Activated CD8-positive, alpha-beta T cell treated with anti-CD3 and anti-CD28 coated beads, Interleukin-2, amount 10 ng/mL, durations not matched to agents 7 days and 5 days (primary cell): ENCODE measurements around the gene TGFB1. TPM values are rescaled to one million over a fixed set of nuclear protein-coding genes. Genes with fewer than 3 reads are reported as not detected.

Experiments
- ATAC-seq: fragments of 150-1000 bp; cut with Tn5 transposase; one replicate; pipeline ENCODE4 v1.10.0; 2021; ENCODE audit warnings: moderate library complexity
- CTCF ChIA-PET: fragments of 350-600 bp; sonication (Branson Sonifier 250); formaldehyde crosslinking; loops from one replicate; lab custom pipeline; 2021; ENCODE audit warnings: antibody characterized with exemption; lab: Charles Lee
- POLR2A ChIA-PET: fragments of 350-600 bp; sonication (Branson Sonifier 250); formaldehyde crosslinking; loops from one replicate; lab custom pipeline; 2021; ENCODE audit warnings: antibody characterized with exemption; lab: Charles Lee
- DNase-seq: peaks from one replicate; pipeline ENCODE4 v3.0.0-alpha.2; 2020
- H3K27ac Mint-ChIP-seq: one replicate; pipeline ENCODE4 v1.8.0; 2021; ENCODE audit warnings: mild to moderate bottlenecking, mixed read lengths
- H3K27me3 Mint-ChIP-seq: one replicate; pipeline ENCODE4 v1.8.0; 2021; ENCODE audit warnings: low read depth, mixed read lengths
- H3K36me3 Mint-ChIP-seq: one replicate; pipeline ENCODE4 v1.8.0; 2021; ENCODE audit warnings: low read depth, mixed read lengths
- H3K4me1 Mint-ChIP-seq: one replicate; pipeline ENCODE4 v1.8.0; 2021; ENCODE audit warnings: low read depth, mixed read lengths
- H3K4me3 Mint-ChIP-seq: one replicate; pipeline ENCODE4 v1.8.0; 2021; ENCODE audit warnings: mild to moderate bottlenecking, mixed read lengths
- H3K9me3 Mint-ChIP-seq: one replicate; pipeline ENCODE4 v1.8.0; 2022; ENCODE audit warnings: mixed read lengths; ENCODE audit not compliant: insufficient read depth
- total RNA-seq, 2 experiments: library from RNA; stranded (reverse); gene quantifications; one replicate each; pipeline ENCODE4 v1.2.3, GENCODE V29; 2021

The TGFB1 gene
- total RNA-seq, 2 experiments from 2014 or later = 210 to 231 TPM

DNA sequence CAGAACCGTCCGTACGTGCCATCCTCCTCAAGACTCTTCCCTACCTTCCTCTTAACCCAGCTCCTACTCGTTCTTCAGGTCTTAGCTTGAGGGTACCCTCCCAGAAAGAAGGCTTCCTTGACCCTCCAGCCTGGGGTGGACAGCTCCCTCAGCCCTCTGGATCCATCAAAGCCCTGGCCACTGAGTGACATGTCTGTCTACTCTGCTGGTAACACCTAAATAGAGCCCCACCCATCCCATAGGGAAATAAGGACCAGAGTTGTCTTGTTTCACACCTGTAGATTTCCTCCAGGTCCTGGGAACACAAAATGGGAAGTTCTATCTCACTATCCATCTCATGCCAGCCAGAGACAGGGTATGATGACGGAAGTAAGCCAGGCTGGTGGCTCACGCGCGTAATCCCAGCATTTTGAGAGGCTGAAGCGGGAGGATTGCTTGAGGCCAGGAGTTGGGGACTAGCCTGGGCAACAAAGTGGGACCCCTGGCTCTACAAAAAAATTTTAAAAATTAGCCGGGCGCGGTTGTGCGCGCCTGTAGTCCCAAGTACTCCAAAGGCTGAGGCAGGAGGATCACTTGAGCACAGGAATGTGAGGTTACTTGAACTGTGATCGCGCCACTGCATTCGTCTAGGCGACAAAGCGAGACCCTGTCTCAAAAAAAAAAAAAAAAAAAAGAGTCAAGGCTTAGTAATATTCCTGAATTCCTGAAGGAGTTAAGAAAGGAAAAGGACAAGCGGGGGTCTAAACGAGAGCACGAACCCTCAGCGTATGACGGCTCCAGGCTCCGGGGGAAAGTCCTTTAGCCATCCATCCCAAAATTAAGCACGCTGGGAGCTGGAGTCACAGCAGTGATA, 44.3 kb downstream of the TGFB1 start:
- H3K36me3 Mint-ChIP-seq = peaks cover 70% of the 10 kb centered on the region

DNA sequence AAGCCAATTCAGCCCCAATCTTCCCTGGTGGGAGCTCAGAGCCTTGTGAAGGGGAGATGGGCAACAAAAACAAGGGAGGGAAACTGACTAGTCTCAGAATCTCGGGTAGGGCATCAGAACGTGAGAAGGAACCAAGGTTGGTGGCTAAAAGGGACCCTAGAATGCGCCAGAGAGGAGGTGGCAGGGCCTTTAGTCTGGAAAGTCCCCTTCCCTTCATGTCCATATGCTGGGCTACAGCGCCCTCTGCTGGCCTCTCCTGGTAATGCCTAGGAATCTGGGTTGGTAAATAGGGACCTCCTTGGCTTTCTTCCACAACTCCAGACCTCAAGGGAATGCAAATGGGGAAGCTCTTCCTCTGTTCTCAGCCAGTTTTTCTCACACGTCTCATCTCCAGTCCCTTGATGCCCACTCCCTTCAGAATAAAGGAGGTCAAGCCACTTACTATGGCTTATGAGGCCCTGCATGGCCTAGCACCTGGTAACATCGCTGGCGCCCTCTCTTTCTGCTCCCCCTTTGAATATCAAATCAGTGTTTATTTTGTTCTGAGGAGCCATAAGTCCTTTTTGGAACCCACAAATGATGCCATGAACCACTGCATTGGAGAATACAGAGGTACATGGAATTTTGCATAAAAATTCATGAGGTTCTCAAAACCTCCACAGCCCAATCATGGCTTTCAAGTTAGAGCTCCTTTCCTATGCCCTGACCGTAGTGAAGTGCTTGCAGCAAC, 45.1 kb downstream of the TGFB1 start:
- CTCF ChIA-PET = interaction anchor here (0.7 to 9.3 kb wide), 27 partner anchors 8 to 703 kb away, joined by 3 to 138 read pairs (median 5); partner anchors contain the start of genes B9D2, DMAC2 and HNRNPUL1

More for the DNA sequence above, 44.3 kb downstream of the TGFB1 start:
- Mint-ChIP-seq H3K27ac (peak overlapping the region; percentile 98), H3K4me3 (peak overlapping the region; percentile 96), H3K4me1 (peaks cover 73% of the 10 kb centered on the region), H3K27me3 (no peaks in the 10 kb centered on the region), H3K9me3 (no peaks in the 10 kb centered on the region)
- DNase-seq (no peak), ATAC-seq (no peak)
- POLR2A ChIA-PET = interaction anchor here (0.5 to 8.3 kb wide), 14 partner anchors 10 to 419 kb away, joined by 3 to 105 read pairs (median 4); partner anchors contain the start of genes HNRNPUL1 and TGFB1
- CTCF ChIA-PET = interaction anchor here (0.6 to 9.3 kb wide), 29 partner anchors 8 to 704 kb away, joined by 3 to 138 read pairs (median 5); partner anchors contain the start of genes B9D2, DMAC2 and HNRNPUL1

DNA sequence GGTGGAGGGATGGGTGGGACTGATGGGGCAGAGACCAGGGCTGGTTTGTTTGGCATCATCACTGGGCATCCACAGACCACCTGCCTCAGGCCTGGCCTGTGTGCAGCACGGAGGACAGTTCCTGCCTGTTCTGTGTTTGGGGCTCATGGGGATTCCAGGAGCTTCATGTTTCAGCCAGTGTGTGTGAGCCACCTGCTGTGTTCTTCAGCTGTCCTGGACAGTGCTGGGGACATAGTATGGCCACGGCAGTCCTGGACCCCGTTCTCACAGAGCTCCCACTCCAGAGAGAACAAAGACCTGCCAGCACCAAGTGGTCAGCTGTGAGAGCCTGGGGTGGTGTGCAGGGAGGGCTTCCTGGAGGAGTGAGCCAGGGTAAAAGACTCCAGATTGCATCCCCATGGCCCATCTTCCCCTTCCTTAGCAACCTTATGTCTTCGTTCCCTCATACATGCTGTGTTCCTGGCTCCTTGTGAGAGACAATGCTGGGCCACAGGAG, 45.7 kb downstream of the TGFB1 start:
- peak; percentile 7 for ATAC-seq
- no peak for DNase-seq
- Mint-ChIP-seq H3K4me3 (peak overlapping the region; percentile 96), H3K27ac (peak overlapping the region; percentile 98), H3K27me3 (no peaks in the 10 kb centered on the region), H3K36me3 (peaks cover 76% of the 10 kb centered on the region), H3K9me3 (no peaks in the 10 kb centered on the region), H3K4me1 (peaks cover 83% of the 10 kb centered on the region)
- CTCF ChIA-PET = interaction anchor here (1.0 to 9.3 kb wide), 20 partner anchors 9 to 338 kb away, joined by 3 to 138 read pairs (median 6); partner anchors contain the start of genes B9D2, DMAC2 and HNRNPUL1
- POLR2A ChIA-PET = interaction anchor here (0.6 to 8.3 kb wide), 8 partner anchors 10 to 114 kb away, joined by 3 to 105 read pairs (median 5); partner anchors contain the start of genes HNRNPUL1 and TGFB1

More for the DNA sequence above, 45.1 kb downstream of the TGFB1 start:
- peak overlapping the region; percentile 96 for H3K4me3 Mint-ChIP-seq
- H3K27ac Mint-ChIP-seq = peak overlapping the region; percentile 98
- H3K27me3 Mint-ChIP-seq = no peaks in the 10 kb centered on the region
- peak; percentile 40 for ATAC-seq
- peak; percentile 93 for DNase-seq
- peaks cover 81% of the 10 kb centered on the region for H3K4me1 Mint-ChIP-seq
- peaks cover 76% of the 10 kb centered on the region for H3K36me3 Mint-ChIP-seq
- POLR2A ChIA-PET = interaction anchor here (0.6 to 8.3 kb wide), 13 partner anchors 11 to 131 kb away, joined by 3 to 105 read pairs (median 3); partner anchors contain the start of genes HNRNPUL1 and TGFB1
- no peaks in the 10 kb centered on the region for H3K9me3 Mint-ChIP-seq

DNA sequence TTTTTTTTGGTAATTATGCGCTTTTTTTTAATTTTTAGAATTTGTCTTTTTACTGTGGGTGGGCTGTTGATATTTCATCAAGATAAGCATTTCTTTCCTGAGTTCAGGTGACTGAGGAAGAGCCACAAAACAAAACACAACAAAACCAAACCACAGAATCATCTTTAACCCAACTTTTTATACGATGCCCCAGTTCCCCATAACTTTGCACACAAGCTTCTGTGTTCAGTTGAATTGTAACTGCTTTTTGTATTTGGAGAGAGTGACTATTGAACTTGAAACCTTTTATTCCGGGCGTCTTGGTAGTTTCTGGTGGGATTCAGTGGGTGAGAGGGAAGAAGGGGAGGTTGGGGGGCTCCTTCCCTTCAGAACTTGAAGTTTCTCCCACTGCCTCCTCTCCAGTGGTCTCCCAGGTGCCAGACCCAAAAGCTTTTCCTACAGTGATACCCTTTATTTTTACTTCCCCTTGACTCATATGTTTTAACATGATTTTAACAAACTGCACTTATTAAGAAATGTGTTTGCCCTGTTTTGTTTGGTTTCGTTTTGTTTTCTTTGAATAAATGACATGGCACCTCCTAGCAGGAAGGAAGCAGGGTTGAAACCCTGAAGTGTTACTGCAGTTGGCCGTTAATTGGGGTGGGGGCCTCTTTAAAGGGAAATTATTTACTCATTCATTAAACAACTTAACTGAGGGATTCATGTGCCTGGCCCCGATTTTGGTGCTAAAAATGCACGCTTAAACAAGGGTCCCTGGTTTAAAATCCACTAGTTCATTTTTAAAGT, 46.4 kb downstream of the TGFB1 start:
- H3K36me3 Mint-ChIP-seq = peaks cover 77% of the 10 kb centered on the region
- H3K27me3 Mint-ChIP-seq = no peaks in the 10 kb centered on the region

DNA sequence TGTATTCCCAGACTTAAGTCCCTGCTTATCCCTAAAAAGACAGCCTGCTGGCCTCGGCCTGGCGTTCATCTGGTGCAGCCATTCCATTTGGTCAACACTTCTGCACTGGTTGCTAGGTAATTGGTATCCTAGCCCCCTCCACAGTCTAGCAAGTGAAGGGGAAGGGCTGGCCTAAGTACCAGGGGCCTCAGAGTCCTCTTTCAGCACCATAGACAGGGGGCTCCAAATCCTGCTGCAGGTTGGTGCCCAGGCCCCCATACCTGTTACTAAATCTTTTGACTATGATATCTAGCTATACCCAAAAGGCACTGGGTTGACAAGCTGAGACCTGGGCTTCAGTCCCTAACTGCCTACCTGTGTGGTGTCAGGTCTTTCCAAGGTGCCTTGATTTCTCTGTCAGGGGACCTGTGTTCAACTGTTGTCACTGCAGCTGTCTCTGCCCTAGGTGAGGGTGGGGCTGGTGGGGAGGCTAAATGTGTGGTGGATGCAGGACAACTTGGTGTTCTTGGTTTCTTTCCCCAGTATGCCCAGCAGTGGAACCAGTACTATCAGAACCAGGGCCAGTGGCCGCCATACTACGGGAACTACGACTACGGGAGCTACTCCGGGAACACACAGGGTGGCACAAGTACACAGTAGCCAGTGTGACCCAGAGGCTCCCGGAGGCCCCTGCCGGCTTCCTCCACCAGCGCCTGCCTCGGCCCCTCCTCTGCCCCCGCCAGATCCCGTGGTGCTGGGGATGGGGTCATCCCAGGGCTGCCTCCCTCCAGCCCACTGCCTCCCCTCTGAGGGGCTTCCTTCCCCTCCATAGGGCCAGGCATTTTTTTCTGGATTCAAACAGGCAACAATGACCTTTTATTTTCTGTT, 47.6 kb downstream of the TGFB1 start:
- Mint-ChIP-seq H3K36me3 (peaks cover 81% of the 10 kb centered on the region), H3K27ac (peak overlapping the region; percentile 98), H3K4me1 (peaks cover 87% of the 10 kb centered on the region), H3K9me3 (no peaks in the 10 kb centered on the region), H3K27me3 (no peaks in the 10 kb centered on the region), H3K4me3 (peak overlapping the region; percentile 96)
- ChIA-PET POLR2A (interaction anchor here (3.7 to 8.3 kb wide), 2 partner anchors 9 to 41 kb away, joined by 26 to 105 read pairs; partner anchors contain the start of gene HNRNPUL1), CTCF (interaction anchor here (1.4 to 9.3 kb wide), 4 partner anchors 42 to 336 kb away, joined by 3 to 138 read pairs (median 6); partner anchors contain the start of gene HNRNPUL1)
- no peak for DNase-seq
- ATAC-seq = no peak

More for the DNA sequence above, 46.4 kb downstream of the TGFB1 start:
- ChIA-PET CTCF (interaction anchor here (1.0 to 9.3 kb wide), 12 partner anchors 9 to 103 kb away, joined by 3 to 138 read pairs (median 10); partner anchors contain the start of genes B9D2 and HNRNPUL1), POLR2A (interaction anchor here (1.0 to 8.3 kb wide), 6 partner anchors 10 to 530 kb away, joined by 3 to 105 read pairs (median 9); partner anchors contain the start of genes HNRNPUL1, RAB4B and TGFB1)
- H3K27ac Mint-ChIP-seq = peak overlapping the region; percentile 98
- peaks cover 86% of the 10 kb centered on the region for H3K4me1 Mint-ChIP-seq
- no peak for ATAC-seq
- H3K4me3 Mint-ChIP-seq = peak overlapping the region; percentile 96
- no peaks in the 10 kb centered on the region for H3K9me3 Mint-ChIP-seq
- DNase-seq = no peak

DNA sequence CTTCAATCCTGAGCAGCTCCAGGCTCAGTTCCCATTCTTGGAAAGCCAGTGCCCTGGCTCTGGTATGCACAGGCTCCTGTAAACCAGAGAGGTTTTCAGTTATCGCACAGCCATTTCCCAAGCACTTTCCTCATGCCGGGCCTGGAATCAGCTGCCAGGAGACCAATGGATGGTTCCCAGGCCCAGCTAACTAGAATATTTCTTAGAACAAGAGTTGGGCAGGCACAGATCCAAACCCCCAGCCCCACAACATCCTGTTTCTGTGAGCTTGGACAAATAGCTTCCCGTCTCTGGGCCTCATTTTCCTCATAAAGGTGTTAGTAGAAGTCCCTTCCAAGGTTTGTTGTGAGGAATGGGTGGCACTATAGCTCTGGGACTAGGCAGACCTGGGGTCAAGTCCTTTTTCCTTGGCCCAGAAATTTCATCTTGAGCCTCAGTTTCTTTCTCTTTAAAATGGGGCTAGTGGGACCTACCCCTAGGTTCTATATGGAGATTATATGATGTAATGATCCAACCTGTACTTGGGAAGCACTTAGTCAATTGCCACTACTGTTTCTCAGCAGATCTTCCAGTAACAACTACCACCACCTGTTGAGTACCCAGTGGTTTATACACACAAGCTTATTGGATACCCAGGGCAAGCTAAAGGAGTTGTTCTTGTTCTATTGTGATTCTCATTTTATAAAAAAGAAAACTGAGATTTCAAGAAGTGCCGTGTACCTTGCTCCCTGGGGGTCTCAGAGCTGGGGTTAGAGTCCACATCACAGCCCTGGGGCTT, 48.8 kb downstream of the TGFB1 start:
- Mint-ChIP-seq H3K36me3 (peaks cover 86% of the 10 kb centered on the region), H3K27ac (peak overlapping the region; percentile 66), H3K27me3 (no peaks in the 10 kb centered on the region), H3K4me3 (no peak overlapping the region), H3K4me1 (peaks cover 96% of the 10 kb centered on the region), H3K9me3 (no peaks in the 10 kb centered on the region)
- DNase-seq (no peak), ATAC-seq (no peak)
- POLR2A ChIA-PET = interaction anchor here (1.3 to 8.3 kb wide), 2 partner anchors 40 to 47 kb away, joined by 3 to 105 read pairs; partner anchors contain the start of gene HNRNPUL1
- CTCF ChIA-PET = interaction anchor here (1.2 to 9.3 kb wide), 4 partner anchors 13 to 335 kb away, joined by 3 to 138 read pairs (median 5); partner anchors contain the start of gene HNRNPUL1

DNA sequence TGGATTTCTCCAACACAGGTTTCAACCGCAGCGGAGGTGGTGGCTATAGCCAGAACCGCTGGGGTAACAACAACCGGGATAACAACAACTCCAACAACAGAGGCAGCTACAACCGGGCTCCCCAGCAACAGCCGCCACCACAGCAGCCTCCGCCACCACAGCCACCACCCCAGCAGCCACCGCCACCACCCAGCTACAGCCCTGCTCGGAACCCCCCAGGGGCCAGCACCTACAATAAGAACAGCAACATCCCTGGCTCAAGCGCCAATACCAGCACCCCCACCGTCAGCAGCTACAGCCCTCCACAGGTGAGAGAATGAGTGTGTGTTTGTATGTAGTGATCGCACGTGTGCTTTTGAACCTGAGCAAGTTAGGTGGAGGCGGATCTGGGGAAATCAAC, 49.8 kb downstream of the TGFB1 start:
- H3K9me3 Mint-ChIP-seq = no peaks in the 10 kb centered on the region
- peak overlapping the region; percentile 99 for H3K27ac Mint-ChIP-seq
- ChIA-PET CTCF (interaction anchor here (1.0 to 9.3 kb wide), 4 partner anchors 12 to 239 kb away, joined by 3 to 138 read pairs (median 5); partner anchors contain the start of gene HNRNPUL1), POLR2A (interaction anchor here (0.6 to 4.1 kb wide), 4 partner anchors 23 to 129 kb away, joined by 3 to 53 read pairs (median 5); partner anchors contain the start of gene HNRNPUL1)
- H3K27me3 Mint-ChIP-seq = no peaks in the 10 kb centered on the region
- ATAC-seq (no peak), DNase-seq (no peak)
- peaks cover 90% of the 10 kb centered on the region for H3K36me3 Mint-ChIP-seq
- H3K4me1 Mint-ChIP-seq = peaks cover 100% of the 10 kb centered on the region
- H3K4me3 Mint-ChIP-seq = peak overlapping the region; percentile 71

DNA sequence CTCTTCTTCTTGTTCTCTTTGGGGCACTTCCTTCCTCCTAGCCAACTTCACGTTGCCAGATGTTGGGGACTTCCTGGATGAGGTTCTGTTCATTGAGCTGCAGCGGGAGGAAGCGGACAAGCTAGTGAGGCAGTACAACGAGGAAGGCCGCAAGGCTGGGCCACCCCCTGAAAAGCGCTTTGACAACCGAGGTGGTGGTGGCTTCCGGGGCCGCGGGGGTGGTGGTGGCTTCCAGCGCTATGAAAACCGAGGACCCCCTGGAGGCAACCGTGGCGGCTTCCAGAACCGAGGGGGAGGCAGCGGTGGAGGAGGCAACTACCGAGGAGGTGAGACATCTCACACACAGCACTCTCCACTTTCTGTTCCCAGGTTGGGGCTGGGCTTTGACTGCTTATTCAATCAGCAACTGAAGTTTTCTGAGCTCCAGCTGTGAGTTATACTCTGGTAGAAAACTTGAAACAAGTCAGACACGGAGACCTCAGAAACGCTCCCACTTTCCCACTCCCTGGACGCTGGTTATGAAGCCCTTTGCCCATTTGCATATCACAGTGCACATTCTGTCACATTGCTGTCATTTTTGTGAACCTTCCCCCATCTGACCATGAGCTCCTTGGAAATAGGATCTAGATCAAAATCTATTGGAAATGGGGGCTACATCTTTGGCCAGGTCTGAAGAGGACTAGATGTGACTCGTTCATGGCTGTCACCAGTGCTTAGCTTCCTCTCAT, 50.9 kb downstream of the TGFB1 start:
- CTCF ChIA-PET = interaction anchor here (0.7 to 9.3 kb wide), 9 partner anchors 14 to 653 kb away, joined by 3 to 138 read pairs (median 4); partner anchors contain the start of gene HNRNPUL1
- H3K36me3 Mint-ChIP-seq = peaks cover 94% of the 10 kb centered on the region
- ATAC-seq = peak; percentile 48

More for the DNA sequence above, 50.9 kb downstream of the TGFB1 start:
- POLR2A ChIA-PET = interaction anchor here (0.6 to 4.1 kb wide), 5 partner anchors 24 to 526 kb away, joined by 3 to 53 read pairs (median 3); partner anchors contain the start of gene HNRNPUL1
- peak; percentile 83 for DNase-seq
- peak overlapping the region; percentile 71 for H3K4me3 Mint-ChIP-seq
- H3K27me3 Mint-ChIP-seq = no peaks in the 10 kb centered on the region
- H3K4me1 Mint-ChIP-seq = peaks cover 100% of the 10 kb centered on the region
- H3K27ac Mint-ChIP-seq = peak overlapping the region; percentile 99
- H3K9me3 Mint-ChIP-seq = no peaks in the 10 kb centered on the region
